ENCODE measurements around the gene FOSL2.

Gene FOSL2

GRCh38 chr2:28433935-28434599, 41.4 kb downstream of the FOSL2 start:
- in situ Hi-C loops (cut with HindIII; ENCODE audit: low pct_ligation_motif_present, low sequenced_read_pairs), result no loop called here
- Histone ChIP-seq H3K36me3 (replicated peaks) (no peaks in the 10 kb centered on the region), H3K27ac (no peak overlapping the region), H3K4me3 (ENCODE audit: low read depth, low read length) (no peak overlapping the region), H3K27me3 (replicated peaks) (no peaks in the 10 kb centered on the region)
- TF ChIP-seq, protein P1, sequence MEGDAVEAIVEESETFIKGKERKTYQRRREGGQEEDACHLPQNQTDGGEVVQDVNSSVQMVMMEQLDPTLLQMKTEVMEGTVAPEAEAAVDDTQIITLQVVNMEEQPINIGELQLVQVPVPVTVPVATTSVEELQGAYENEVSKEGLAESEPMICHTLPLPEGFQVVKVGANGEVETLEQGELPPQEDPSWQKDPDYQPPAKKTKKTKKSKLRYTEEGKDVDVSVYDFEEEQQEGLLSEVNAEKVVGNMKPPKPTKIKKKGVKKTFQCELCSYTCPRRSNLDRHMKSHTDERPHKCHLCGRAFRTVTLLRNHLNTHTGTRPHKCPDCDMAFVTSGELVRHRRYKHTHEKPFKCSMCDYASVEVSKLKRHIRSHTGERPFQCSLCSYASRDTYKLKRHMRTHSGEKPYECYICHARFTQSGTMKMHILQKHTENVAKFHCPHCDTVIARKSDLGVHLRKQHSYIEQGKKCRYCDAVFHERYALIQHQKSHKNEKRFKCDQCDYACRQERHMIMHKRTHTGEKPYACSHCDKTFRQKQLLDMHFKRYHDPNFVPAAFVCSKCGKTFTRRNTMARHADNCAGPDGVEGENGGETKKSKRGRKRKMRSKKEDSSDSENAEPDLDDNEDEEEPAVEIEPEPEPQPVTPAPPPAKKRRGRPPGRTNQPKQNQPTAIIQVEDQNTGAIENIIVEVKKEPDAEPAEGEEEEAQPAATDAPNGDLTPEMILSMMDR (IDR thresholded peaks at IDR 0.05; ENCODE audit: low read depth, low read length, missing control alignments), result no peak
- no peak for DNase-seq

- in situ Hi-C loops (cut with HindIII; ENCODE audit: low pct_ligation_motif_present, low sequenced_read_pairs), result no loop called here
- Histone ChIP-seq H3K4me3 (ENCODE audit: low read depth, low read length) (no peak overlapping the region), H3K27ac (no peak overlapping the region), H3K27me3 (replicated peaks) (no peaks in the 10 kb centered on the region), H3K36me3 (replicated peaks) (no peaks in the 10 kb centered on the region)
- TF ChIP-seq, protein P1 (IDR thresholded peaks at IDR 0.05; ENCODE audit: low read depth, low read length, missing control alignments), result no peak
- no peak for DNase-seq
Measured at GRCh38 chr2:28434600-28434989, 41.9 kb downstream of the FOSL2 start.

DNA sequence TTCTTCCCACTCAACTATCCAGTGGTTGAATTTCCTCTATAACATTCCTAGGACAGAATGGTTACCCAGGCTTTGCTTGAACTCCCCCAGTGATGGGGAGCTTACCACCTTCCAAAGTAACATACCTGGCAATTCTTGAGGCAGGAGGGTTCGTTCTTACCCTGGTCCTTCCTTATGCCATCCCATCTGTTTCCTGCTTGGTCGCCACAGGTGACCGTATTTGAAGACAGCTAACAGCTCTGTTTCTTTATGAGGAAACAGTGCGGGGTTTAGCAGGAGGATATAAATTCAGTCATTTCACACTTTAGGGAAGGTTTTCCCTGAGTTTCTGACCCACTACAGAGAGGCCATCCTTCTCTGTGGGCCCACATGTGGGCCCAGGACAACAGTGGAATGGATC, 42.6 kb downstream of the FOSL2 start:
- Histone ChIP-seq H3K27me3 (replicated peaks) (no peaks in the 10 kb centered on the region), H3K4me3 (ENCODE audit: low read depth, low read length) (no peak overlapping the region), H3K27ac (no peak overlapping the region), H3K36me3 (replicated peaks) (no peaks in the 10 kb centered on the region)
- no peak for DNase-seq
- in situ Hi-C loops (cut with HindIII; ENCODE audit: low pct_ligation_motif_present, low sequenced_read_pairs), result no loop called here
- TF ChIP-seq, protein P1 (IDR thresholded peaks at IDR 0.05; ENCODE audit: low read depth, low read length, missing control alignments), result no peak

DNA sequence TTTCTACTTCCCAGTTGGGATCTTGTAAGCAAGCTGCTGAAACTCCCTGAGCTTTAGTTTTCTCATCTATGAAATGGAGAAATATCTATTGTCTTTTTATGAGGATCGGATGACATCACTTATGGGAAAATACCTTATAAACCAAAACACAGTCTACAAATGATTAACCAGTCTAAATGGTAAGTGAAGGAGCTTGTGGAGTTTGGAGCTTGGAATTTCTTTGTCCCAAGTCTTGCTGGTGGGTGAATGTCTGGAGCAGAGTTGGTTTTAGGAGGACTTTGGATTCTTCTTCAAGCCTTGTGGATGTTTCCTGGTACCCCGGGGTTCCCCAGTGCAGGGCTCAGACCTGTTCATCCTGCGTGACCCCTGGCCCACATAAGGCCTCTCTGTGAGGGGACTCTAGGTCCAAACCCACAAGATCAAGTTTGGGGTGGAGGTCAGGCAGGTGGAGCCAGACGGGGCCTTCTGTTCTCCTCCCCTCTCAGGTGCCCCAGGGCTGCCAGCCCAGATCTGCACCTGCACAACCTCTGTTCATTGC, 43.2 kb downstream of the FOSL2 start:
- Histone ChIP-seq H3K27ac (no peak overlapping the region), H3K27me3 (replicated peaks) (no peaks in the 10 kb centered on the region), H3K4me3 (ENCODE audit: low read depth, low read length) (no peak overlapping the region), H3K36me3 (replicated peaks) (no peaks in the 10 kb centered on the region)
- in situ Hi-C loops (cut with HindIII; ENCODE audit: low pct_ligation_motif_present, low sequenced_read_pairs), result no loop called here
- DNase-seq, result no peak
- TF ChIP-seq, protein P1 (IDR thresholded peaks at IDR 0.05; ENCODE audit: low read depth, low read length, missing control alignments), result no peak

DNA sequence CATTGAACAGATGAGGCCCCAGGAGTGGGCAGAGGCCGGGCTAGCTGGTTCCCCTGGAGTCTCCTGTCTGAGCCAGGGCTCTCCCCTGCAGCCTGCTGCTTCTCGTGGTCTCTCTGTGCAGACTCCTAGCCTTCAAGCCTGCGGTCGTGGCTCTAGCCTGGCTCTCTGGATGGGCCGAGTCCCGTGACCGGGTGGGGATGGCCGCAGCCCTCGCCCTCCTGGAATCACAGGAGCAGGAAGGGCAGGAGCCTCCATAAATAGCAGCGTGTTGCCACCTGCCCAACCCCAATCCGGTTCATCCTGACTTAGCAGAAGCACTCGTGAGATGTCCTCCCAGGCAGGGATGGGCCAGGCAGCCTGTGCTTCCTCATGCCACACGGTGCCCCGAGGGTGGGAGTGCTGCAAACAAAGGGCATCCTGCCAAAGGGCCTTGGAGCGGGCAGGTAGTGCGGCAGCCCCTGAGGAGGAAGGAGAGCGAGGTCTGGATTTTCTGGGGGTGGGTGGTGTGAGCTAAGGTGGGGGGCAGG, 43.9 kb downstream of the FOSL2 start:
- TF ChIP-seq, protein P1 (IDR thresholded peaks at IDR 0.05; ENCODE audit: low read depth, low read length, missing control alignments), result no peak
- no peaks in the 10 kb centered on the region for H3K27me3 ChIP-seq (replicated peaks)
- H3K27ac ChIP-seq, result no peak overlapping the region
- H3K4me3 ChIP-seq (ENCODE audit: low read depth, low read length), result no peak overlapping the region
- no peaks in the 10 kb centered on the region for H3K36me3 ChIP-seq (replicated peaks)
- DNase-seq, result no peak
- in situ Hi-C loops (cut with HindIII; ENCODE audit: low pct_ligation_motif_present, low sequenced_read_pairs), result no loop called here

Measured in brain microvascular endothelial cell (primary cell).